ENCODE measurements around the gene NBEAL2.

The NBEAL2 gene

GRCh38 chr3:46934072-46934471 lies 45.4 kb upstream of the NBEAL2 start:
- DNase-seq (ENCODE audit: insufficient read length, low spot score) (no peak), FAIRE-seq (no peak)
- TF ChIP-seq, protein P1, sequence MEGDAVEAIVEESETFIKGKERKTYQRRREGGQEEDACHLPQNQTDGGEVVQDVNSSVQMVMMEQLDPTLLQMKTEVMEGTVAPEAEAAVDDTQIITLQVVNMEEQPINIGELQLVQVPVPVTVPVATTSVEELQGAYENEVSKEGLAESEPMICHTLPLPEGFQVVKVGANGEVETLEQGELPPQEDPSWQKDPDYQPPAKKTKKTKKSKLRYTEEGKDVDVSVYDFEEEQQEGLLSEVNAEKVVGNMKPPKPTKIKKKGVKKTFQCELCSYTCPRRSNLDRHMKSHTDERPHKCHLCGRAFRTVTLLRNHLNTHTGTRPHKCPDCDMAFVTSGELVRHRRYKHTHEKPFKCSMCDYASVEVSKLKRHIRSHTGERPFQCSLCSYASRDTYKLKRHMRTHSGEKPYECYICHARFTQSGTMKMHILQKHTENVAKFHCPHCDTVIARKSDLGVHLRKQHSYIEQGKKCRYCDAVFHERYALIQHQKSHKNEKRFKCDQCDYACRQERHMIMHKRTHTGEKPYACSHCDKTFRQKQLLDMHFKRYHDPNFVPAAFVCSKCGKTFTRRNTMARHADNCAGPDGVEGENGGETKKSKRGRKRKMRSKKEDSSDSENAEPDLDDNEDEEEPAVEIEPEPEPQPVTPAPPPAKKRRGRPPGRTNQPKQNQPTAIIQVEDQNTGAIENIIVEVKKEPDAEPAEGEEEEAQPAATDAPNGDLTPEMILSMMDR (IDR thresholded peaks at IDR 0.05; ENCODE audit: insufficient read depth, missing control alignments), result no peak

GRCh38 chr3:46934498-46935167 lies 44.8 kb upstream of the NBEAL2 start:
- no peak for DNase-seq (ENCODE audit: insufficient read length, low spot score)
- no peak for FAIRE-seq
- TF ChIP-seq, protein P1 (IDR thresholded peaks at IDR 0.05; ENCODE audit: insufficient read depth, missing control alignments), result no peak

- FAIRE-seq, result no peak
- TF ChIP-seq, protein P1 (IDR thresholded peaks at IDR 0.05; ENCODE audit: insufficient read depth, missing control alignments), result no peak
- no peak for DNase-seq (ENCODE audit: insufficient read length, low spot score)
Observed at GRCh38 chr3:46935168-46935858, 44.2 kb upstream of the NBEAL2 start.

- DNase-seq (ENCODE audit: insufficient read length, low spot score), result no peak
- TF ChIP-seq, protein P1 (IDR thresholded peaks at IDR 0.05; ENCODE audit: insufficient read depth, missing control alignments), result no peak
Observed at GRCh38 chr3:46935989-46936558, 43.4 kb upstream of the NBEAL2 start.

GRCh38 chr3:46936733-46937250 lies 42.7 kb upstream of the NBEAL2 start:
- DNase-seq (ENCODE audit: insufficient read length, low spot score), result no peak
- FAIRE-seq, result no peak
- TF ChIP-seq, protein P1 (IDR thresholded peaks at IDR 0.05; ENCODE audit: insufficient read depth, missing control alignments), result no peak

More at GRCh38 chr3:46935989-46936558, 43.4 kb upstream of the NBEAL2 start:
- no peak for FAIRE-seq

GRCh38 chr3:46938118-46938517 lies 41.3 kb upstream of the NBEAL2 start:
- DNase-seq (ENCODE audit: insufficient read length, low spot score) (no peak), FAIRE-seq (no peak)
- TF ChIP-seq, protein P1 (IDR thresholded peaks at IDR 0.05; ENCODE audit: insufficient read depth, missing control alignments), result no peak

All from D721Med (cell line).